ENCODE measurements around the gene HTR3C.

- TF ChIP-seq GATA2 (IDR thresholded peaks at IDR 0.05; ENCODE audit: low read depth, low read length) (no peak), GATA3 (IDR thresholded peaks at IDR 0.05; ENCODE audit: low read depth, low read length) (no peak)
Measured at GRCh38 chr3:184022323-184022722, 30.5 kb upstream of the HTR3C start.

Data from SH-SY5Y (cell line).